HG02610 (cell line): ENCODE results near the gene ITGAV.
A peak's percentile ranks its signal among the peaks of the same experiment; 100 is the strongest.
"Not testable (repeated sequence)": the region's sequence is repeated elsewhere in the genome, so short reads cannot be mapped to it uniquely, and the experiment has no call there.

Experiments
- ATAC-seq: cut with Tn5 transposase; IDR thresholded peaks from one replicate; pipeline ENCODE4 v1.9.1; 2021; ENCODE audit warnings: mild to moderate bottlenecking, moderate library complexity; ENCODE audit not compliant: unreplicated experiment

The ITGAV gene

DNA sequence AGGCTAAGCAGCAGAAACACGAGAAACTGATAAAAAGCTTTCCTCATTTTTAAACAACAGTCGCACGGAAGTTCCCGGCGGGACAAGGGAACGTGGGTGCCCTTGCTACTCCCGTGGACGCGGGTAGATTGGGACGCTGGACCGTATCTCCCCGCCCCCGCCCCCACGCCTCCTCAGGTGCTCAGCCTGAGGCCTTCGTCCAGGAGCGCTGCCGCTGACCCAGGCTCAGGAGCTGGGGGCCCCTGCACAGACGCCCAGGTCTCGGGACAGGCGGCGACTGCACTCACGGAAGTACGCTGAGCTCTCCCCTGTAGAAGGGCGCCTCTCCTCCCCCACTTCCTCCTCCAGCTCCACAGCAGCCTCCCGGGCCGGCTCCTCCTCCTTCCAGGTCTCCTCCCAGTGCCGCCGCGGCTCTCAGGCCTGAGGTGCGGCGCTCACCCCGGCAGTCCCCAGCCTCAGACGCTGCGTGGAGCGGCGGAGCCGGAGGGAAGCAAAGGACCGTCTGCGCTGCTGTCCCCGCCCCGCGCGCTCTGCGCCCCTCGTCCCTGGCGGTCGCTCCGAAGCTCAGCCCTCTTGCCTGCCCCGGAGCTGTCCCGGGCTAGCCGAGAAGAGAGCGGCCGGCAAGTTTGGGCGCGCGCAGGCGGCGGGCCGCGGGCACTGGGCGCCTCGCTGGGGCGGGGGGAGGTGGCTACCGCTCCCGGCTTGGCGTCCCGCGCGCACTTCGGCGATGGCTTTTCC is at the start of gene ITGAV:
ITGAV (plus strand) TSS at position 445 of the 738 bp plus-strand sequence; CDS start at position 728, 283 bp downstream.
- peak; percentile 98 for ATAC-seq

- ATAC-seq: no peak
Measured at GRCh38 chr2:186540941-186541340, 48.9 kb upstream of the ITGAV start.

- ATAC-seq: no peak
Measured at GRCh38 chr2:186542002-186542401, 47.9 kb upstream of the ITGAV start.

DNA sequence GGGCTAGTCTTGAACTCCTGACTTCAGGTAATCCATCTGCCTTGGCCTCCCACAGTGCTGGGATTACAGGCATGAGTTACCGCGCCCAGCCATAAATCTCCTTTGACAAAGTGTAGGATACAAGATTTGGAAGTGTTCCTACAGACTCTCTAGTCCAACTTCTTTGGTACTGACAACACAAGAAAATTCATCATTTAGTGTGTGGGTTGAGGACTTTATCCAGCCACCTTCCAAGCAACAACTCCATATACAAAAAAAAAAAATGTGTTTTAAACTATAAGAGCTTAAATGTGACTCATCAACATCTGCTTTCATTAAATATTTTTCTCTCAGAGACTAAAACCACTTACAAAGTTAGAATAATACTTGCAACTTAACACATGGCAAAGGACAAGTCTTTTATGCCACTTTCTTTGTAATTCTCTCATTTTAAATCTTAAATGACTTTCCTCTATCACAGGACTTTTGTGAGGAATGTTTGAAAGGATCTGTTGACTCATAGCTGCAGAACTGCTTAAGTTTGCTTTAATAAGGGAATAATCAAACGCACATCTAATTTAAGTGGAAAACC is 46.2 kb upstream of the ITGAV start:
- ATAC-seq: no peak

DNA sequence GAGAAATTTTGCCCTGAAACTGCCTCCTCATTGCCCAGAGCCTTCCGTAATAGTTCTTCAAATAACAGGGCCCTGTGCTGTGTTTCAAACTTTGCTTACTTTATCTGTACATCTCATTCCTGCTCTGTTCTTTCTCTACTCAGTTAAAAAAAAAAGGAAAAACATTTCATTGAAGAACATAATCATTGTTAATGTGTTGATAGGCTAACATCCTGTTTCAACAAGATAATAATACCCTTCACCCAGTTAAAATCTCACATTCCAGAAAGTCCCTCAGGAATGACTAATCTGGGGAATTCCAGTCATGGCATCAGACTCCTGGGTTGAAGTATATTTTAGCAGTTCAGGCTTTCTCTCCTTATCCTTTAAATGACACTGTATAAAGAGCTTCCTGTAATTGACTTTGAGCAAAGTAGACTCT is 45.6 kb upstream of the ITGAV start:
- ATAC-seq: peak; percentile 86

GRCh38 chr2:186546846-186547245 is 43.0 kb upstream of the ITGAV start:
- no peak for ATAC-seq

DNA sequence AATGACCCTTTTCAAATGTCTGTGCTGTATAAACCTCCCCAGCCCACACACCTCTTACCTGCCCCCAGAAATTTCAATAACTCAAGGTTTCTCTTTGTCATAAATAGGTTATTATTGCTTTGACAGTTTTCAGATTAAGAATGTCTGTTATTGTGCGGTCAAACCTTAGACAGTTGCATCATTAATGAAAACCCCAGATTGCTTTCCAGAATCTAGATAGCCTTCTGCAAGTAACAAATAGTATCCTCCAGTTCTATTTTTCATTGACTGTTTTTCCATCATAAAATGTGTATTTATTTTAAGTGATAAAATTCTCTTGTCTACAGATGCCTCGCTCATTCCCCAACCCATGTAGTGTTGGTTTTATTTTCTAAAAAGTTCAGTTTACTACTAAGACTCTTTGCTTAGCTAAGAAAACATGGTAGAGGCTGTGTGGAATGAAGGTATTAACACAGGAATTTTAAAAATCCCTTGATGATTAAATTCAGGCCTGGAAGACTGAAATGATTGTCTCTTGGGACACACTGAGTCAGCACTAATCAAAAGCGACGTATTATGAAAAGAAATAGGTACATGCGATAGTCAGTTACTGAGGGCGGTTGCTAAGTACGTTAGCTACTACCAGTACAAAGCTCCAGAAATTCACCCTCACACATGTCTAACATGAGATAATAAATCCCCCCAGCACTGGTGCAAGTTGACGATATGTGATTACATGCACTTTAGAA is 38.4 kb upstream of the ITGAV start:
- no peak for ATAC-seq

DNA sequence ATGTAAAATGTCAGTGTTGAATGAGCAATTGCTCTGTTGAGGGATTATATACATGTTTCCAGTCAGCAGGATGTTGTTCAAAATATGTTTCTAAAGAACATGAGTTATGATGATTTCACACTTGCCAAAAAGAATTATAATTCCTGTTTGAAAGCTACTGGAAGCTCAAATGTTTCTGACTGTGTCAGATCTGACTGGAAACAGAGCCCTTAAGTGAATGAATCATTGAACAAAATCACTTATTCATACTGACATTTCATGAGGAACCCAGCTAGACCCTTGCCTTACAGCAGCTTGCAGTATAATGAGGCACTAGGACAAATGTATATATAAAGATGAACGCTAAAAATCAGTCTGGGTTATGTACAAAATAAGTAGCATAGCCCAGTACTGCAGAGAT is 35.4 kb upstream of the ITGAV start:
- no peak for ATAC-seq

DNA sequence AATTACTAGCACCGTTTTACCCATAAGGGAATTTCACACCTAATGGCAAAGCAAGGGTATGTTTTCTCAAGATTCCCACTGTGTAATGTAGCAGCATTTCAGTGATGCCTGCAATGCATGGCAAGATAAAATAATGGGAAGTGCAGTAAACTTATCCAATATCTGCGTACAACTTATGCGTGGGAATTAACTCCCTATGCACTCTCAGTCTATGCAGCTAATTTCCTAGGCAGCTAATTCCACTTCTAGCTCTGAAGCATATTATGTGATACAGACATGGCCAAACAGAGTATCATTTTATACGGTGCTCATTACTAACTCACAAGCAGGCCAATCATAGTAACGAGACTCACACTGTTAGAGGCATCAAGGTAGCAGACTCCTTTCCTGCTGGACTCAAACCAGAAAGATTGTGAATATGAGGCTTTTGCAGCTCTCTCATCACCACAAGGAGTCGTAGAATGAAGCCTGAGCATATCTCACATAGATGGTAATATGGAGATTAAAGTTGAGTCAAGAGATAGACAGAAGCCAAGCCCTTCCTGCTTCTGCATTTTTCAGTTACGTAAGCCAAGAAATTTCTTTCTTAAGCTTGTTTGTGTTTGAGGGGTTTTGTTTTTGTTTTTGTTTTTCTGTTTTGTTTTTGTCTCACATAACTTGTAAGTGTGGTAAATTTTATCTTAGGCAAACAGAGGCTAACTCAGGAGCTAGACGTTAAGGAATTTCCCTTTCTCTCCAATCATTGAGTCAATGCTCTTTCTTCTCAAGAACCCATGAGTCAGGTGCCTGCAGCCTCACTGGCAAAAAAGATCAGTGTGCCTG is 34.8 kb upstream of the ITGAV start:
- no peak for ATAC-seq

DNA sequence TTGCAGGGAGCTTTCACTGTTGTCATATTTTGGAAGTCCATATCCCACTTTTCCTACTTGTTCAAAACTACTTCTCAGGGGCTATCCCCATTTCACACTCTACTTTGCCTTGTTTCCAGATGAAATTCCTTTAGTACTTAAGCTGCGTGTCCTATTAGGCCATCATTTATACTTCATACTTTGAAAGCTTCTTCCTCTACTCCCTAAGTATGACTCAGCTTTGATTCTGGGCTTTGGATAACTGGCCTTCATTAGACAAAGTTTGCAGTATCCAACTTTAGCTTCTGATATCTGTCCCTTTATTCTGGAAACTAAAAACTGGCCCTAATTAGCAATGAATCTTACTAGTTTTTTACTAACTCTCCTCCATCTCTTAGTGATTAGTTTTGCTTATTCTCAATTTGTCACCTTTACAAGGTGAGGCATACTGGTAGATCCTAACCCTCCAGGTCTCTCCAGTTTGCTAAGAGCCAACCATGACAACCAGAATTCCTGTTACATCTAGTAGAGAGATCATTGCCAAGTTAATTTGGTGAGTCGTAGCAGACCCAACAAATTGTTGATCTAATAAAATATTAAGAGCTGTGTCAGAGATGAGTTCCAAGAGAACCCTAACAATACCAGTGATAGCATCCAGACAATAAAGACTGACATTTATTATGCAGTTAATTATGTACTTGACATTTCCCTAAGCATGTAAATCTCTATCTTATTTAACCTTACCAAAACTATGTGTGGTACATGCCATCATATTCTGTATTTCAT is 31.2 kb upstream of the ITGAV start:
- no peak for ATAC-seq

DNA sequence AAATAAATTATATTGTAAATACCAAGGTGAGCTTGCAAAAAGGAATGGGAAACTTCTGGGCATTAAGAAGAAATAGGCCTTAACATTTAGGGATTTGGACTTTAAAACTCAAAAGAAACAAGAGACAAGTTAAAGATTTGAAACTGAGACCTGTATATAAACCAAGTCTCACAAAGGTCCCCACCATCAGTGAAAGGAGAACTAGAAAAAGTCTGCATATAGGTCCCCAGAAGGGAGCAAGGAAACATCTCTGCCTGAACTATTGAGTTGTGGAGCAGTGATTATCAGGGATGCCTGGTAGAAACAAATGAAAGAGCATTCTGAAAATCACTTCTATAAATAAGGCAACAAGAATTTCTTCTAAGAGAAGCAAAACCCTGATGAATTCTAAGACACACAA is 30.5 kb upstream of the ITGAV start:
- peak; percentile 35 for ATAC-seq

GRCh38 chr2:186559848-186560247 is 30.0 kb upstream of the ITGAV start:
- peak; percentile 90 for ATAC-seq

DNA sequence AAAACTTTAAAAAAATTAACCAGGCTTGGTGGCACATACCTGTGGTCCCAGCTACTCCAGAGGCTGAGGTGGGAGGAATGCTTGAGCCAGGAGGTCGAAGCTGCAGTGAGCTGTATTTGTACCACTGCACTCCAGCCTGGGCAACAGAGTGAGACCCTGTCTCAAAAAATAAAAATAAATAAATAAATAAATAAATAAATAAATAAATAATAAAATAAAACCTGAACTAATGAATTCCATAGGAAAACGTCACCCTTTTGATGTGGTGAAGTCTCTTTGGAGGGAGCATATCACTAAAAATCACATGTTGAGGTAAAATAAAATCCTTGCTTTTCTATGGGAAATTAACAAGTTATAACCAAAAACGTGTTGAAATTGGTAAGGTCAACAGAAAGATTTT is 29.6 kb upstream of the ITGAV start:
- ATAC-seq: no peak

DNA sequence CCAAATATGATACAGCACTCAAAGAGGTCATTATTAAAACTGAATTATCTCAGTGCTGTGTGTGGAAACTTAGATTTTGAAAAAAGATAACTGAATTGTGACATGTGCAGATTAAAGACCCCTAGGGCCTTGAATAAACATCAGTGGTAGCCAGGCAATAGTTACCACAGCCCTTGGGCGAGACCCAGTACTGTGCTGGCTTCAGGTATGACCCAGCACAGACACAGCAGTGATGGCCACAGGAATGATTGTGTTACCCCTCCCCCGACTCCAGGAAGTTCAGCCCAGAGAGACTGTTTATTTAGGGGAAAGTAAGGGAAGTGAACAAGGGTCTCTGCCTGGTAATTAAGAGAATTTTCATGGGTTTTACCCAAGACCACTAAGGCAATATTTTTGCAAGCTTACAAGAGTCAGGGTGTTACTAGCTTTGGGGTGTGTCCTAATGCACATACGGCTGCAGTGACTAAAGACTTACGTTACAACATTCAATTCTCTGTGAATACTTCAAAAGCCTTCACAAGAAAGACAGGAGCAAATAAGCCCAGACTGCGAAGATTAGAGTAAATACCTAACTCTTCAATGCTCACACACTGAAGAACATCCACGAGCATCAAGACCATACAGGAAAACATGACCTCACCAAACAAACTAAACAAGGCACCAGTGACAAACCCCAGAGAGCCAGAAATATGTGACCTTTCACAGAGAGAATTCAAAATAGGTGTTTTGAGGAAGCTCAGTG is 28.2 kb upstream of the ITGAV start:
- ATAC-seq: no peak

- no peak for ATAC-seq
Measured at GRCh38 chr2:186562209-186562578, 27.7 kb upstream of the ITGAV start.

DNA sequence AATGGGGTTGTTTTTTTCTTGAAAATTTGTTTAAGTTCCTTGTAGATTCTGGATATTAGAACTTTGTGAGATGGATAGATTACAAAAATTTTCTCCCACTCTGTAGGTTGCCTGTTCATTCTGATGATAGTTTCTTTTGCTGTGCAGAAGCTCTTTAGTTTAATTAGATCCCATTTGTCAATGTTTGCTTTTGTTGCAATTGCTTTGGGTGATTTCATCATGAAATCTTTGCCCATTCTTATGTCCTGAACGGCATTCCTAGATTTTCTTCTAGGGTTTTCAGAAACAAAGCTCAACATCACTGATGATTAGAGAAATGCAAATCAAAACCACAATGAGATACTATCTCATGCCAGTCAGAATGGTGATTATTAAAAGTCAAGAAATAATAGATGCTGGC is 21.3 kb upstream of the ITGAV start:
- not testable (repeated sequence) for ATAC-seq

DNA sequence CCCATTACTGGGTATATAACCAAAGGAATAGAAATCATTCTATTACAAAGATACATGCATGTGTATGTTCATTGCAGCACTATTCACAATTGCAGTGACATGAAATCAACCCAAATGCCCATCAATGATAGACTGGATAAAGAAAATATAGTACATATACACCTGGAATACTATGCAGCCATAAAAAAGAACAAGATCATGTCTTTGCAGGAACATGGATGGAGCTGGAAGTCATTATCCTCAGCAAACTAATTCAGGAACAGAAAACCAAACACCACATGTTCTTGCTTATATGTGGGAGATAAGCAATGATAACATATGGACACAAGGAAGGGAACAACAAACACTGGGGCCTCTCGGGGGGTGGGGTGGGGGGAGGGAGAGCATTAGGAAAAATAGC is 20.7 kb upstream of the ITGAV start:
- ATAC-seq: not testable (repeated sequence)

GRCh38 chr2:186569897-186570296 is 20.0 kb upstream of the ITGAV start:
- ATAC-seq: no peak

DNA sequence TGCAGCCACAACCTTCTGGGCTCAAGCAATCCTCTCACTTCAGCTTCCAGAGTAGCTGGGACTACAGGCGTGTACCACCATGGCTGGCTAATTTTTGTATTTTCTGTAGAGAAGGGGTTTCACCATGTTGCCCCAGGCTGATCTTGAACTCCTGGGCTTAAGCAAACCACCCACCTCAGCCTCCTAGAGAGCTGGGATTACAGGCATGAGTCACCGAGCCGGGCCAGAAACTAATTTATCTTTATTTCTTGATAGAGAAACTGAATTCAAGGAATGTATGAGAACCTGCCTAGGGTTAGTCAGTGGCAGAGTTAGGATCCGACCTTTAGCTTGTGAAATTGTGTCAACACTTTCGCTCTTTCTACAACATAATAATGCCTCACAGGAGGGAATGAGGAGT is 19.3 kb upstream of the ITGAV start:
- no peak for ATAC-seq

GRCh38 chr2:186572705-186573104 is 17.2 kb upstream of the ITGAV start:
- no peak for ATAC-seq
